Motor neuron (in vitro differentiated cells): ENCODE data around the gene NEURL2. TPM values are rescaled to one million over a fixed set of nuclear protein-coding genes. Genes with fewer than 3 reads are reported as not detected.
A peak's percentile ranks its signal among the peaks of the same experiment; 100 is the strongest.
"Not testable (repeated sequence)": the region's sequence is repeated elsewhere in the genome, so short reads cannot be mapped to it uniquely, and the experiment has no call there.

Source experiments
- ATAC-seq, 8 experiments: fragments of 200-7000 bp; cut with Tn5 transposase; replicated peaks in 6 of 8; 2 replicates each; pipeline ENCODE4 v1.8.0; 2021; ENCODE audit warnings: mild to moderate bottlenecking in 8 of 8, moderate library complexity in 8 of 8
- H3K27ac ChIP-seq, 2 donors: fragments of 250-450 bp; sonication (Bioruptor Pico); 2 replicates each; pipeline ENCODE4 v1.9.0; 2021; ENCODE audit warnings: antibody characterized with exemption in 2 of 2, mild to moderate bottlenecking in 2 of 2, moderate library complexity in 1 of 2
- H3K4me1 ChIP-seq, 2 donors: fragments of 250-450 bp; sonication (Bioruptor Pico); replicated peaks in 1 of 2; 2 replicates each; pipeline ENCODE4 v1.6.1; 2021; ENCODE audit warnings: antibody characterized with exemption in 2 of 2, mild to moderate bottlenecking in 2 of 2, moderate library complexity in 1 of 2
- H3K4me3 ChIP-seq, 5 donors: fragments of 250-450 bp; sonication (Bioruptor Pico); 2 replicates each; pipeline ENCODE4 v1.9.0; 2021; ENCODE audit warnings: antibody characterized with exemption in 5 of 5, mild to moderate bottlenecking in 5 of 5, moderate library complexity in 4 of 5
- WGBS, 10 experiments: fragments of 450-650 bp; shearing (Covaris generic); methylation state at CpG; one replicate each; pipeline ENCODE4 v1.0.0; 2022; 5-methylcytosine and 5-hydroxymethylcytosine counted together
- in situ Hi-C, 9 experiments: fragments of 400-800 bp; cut with MboI; loops; one replicate each; pipeline ENCODE4 v1.15.0; 2021; ENCODE audit warnings: low sequenced_read_pairs in 9 of 9, low pct_unique_long_range_greater_than_20kb in 2 of 9; ENCODE audit not compliant: unreplicated experiment in 9 of 9
- total RNA-seq, 8 experiments: library from RNA; unstranded; fragments of 300-600 nt; gene quantifications; 2 replicates each; pipeline versions ENCODE4 v1.2.3 to v1.2.4, GENCODE V29; 2022

The NEURL2 gene
- total RNA-seq, 8 experiments from 2014 or later = 4.0 to 10.8 (median 5.7) TPM

- Histone ChIP-seq H3K27ac (peak overlapping the region; percentile 85 to 97), H3K4me1 (peaks cover 15 to 16% of the 10 kb centered on the region in 2 donors), H3K4me3 (peak overlapping the region; percentile 68 to 85 (median 73))
- peak; percentile 28 to 83 (median 73) for ATAC-seq
- in situ Hi-C loops = no loop called here
- 0 to 45% (median 5%) methylated on average over 3 to 19 of the region's 79 CpGs; no CpG with 5 or more reads in 3 of the 10 experiments for WGBS, 10 experiments
These were observed 677 bp downstream of the NEURL2 start for GRCh38 chr20:45890077-45890984.

GRCh38 chr20:45888681-45889080 lies 2.3 kb downstream of the NEURL2 start:
- H3K27ac ChIP-seq = no peak overlapping the region
- WGBS, 10 experiments = 40 to 100% (median 93%) methylated on average over 1 to 3 of the region's 3 CpGs; no CpG with 5 or more reads in 4 of the 10 experiments
- in situ Hi-C loops = no loop called here
- H3K4me1 ChIP-seq = peaks cover 15 to 16% of the 10 kb centered on the region in 2 donors
- no peak for ATAC-seq
- no peak overlapping the region for H3K4me3 ChIP-seq

GRCh38 chr20:45887346-45887715 lies 3.7 kb downstream of the NEURL2 start, which contains the start of gene SPATA25:
SPATA25 (minus strand) TSS chr20:45887622; CDS start chr20:45887590, 32 bp downstream.
- H3K4me3 ChIP-seq = no peak within 1 kb of the TSS
- 94 to 96% methylated on average over 2 to 6 of the region's 8 CpGs; no CpG with 5 or more reads in 8 of the 10 experiments for WGBS, 10 experiments
- in situ Hi-C loops = no loop called here
- H3K27ac ChIP-seq = no peak within 1 kb of the TSS
- ATAC-seq = no peak
- peaks cover 15 to 16% of the 10 kb centered on the region in 2 donors for H3K4me1 ChIP-seq

- in situ Hi-C loops = no loop called here
- 78 to 89% (median 80%) methylated on average over 2 to 5 of the region's 19 CpGs; no CpG with 5 or more reads in 7 of the 10 experiments for WGBS, 10 experiments
- no peak overlapping the region for H3K27ac ChIP-seq
- no peak overlapping the region for H3K4me3 ChIP-seq
- peaks cover 12 to 15% of the 10 kb centered on the region in 2 donors for H3K4me1 ChIP-seq
- ATAC-seq = no peak
These were observed 4.2 kb downstream of the NEURL2 start for GRCh38 chr20:45886590-45887345.

GRCh38 chr20:45883100-45883469 lies 7.9 kb downstream of the NEURL2 start:
- no peak for ATAC-seq
- Histone ChIP-seq H3K4me3 (no peak overlapping the region), H3K4me1 (peaks cover 5 to 11% of the 10 kb centered on the region in 2 donors), H3K27ac (no peak overlapping the region)
- WGBS, 10 experiments = 80 to 100% (median 91%) methylated on average over 1 to 6 of the region's 9 CpGs; no CpG with 5 or more reads in 2 of the 10 experiments
- in situ Hi-C loops = no loop called here

DNA sequence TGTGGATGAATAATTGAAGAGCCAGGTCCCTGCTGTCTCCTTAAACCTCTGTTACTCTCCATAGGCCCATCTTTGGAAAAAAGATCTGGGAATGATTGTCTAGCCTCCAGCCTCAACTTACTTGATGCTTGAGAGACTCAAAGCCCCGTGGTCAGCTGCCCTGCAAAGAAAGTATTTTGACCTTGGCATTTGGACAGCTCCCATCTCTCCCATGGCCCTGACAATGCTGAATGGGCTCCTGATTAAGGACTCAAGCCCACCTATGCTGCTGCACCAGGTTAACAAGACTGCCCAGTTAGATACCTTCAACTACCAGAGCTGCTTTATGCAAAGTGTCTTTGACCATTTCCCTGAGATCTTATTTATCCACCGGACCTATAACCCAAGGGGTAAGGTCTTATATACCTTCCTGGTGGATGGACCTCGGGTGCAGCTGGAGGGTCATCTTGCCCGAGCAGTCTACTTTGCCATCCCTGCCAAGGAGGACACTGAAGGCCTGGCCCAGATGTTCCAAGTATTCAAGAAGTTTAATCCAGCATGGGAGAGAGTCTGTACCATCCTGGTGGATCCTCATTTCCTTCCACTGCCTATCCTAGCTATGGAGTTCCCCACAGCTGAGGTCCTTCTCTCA lies 8.4 kb downstream of the NEURL2 start:
- in situ Hi-C loops = no loop called here
- Histone ChIP-seq H3K27ac (no peak overlapping the region), H3K4me3 (no peak overlapping the region), H3K4me1 (peaks cover 5 to 11% of the 10 kb centered on the region in 2 donors)
- no peak for ATAC-seq
- 60 to 92% (median 88%) methylated on average over 2 to 4 of the region's 4 CpGs; no CpG with 5 or more reads in 3 of the 10 experiments for WGBS, 10 experiments

DNA sequence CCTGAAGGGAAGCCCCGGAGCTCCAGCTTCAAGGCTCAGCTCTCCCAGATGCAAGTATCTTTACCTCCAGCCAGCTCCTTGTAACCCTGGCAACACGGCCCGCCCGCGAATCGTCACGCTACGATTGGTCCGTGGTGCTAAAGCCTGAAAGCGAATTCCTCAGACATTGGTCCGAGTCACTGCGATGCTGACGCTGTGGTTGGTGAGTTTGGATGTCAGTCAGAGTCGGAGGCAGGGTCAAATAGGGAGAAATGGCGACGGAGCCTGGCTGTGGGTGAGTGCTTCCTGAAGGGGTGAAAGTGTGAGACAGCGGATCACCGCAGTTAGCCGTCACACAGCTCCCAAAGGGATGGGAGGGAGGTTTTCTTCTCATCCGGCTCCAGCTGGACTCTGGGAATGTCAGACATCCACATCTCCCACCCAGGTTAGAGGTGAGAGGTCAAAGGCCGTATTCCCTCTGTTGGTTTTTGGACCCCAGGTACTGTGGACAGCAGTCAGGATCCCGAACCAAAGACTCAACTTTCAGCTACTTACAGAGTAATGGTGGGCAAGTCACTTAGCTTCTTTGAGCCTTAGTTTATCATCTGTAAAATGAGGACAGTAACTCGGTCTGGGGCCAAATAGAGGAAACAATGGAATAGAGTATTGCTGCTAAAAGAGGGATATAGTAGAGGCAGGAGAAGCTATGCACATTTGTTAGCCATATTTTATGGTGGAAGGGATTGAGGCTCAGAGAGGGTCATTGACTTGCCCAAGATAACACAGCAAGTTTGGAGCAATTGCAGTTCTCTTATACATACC lies 9.8 kb downstream of the NEURL2 start, which contains the start of gene ZSWIM1:
TSS of gene ZSWIM1 (plus strand) at position 240 of the 801 bp plus-strand sequence. CDS start 1,366 bp downstream, outside the sequence.
- in situ Hi-C loops = no loop called here
- peak within 1 kb of the TSS; percentile 68 to 76 for H3K27ac ChIP-seq
- 0 to 2% (median 0%) methylated on average over 1 to 21 of the region's 23 CpGs for WGBS, 10 experiments
- peak within 1 kb of the TSS; percentile 42 to 80 (median 71) for H3K4me3 ChIP-seq
- H3K4me1 ChIP-seq = peaks cover 5 to 11% of the 10 kb centered on the region in 2 donors
- ATAC-seq = peak; percentile 75 to 100 (median 98)

DNA sequence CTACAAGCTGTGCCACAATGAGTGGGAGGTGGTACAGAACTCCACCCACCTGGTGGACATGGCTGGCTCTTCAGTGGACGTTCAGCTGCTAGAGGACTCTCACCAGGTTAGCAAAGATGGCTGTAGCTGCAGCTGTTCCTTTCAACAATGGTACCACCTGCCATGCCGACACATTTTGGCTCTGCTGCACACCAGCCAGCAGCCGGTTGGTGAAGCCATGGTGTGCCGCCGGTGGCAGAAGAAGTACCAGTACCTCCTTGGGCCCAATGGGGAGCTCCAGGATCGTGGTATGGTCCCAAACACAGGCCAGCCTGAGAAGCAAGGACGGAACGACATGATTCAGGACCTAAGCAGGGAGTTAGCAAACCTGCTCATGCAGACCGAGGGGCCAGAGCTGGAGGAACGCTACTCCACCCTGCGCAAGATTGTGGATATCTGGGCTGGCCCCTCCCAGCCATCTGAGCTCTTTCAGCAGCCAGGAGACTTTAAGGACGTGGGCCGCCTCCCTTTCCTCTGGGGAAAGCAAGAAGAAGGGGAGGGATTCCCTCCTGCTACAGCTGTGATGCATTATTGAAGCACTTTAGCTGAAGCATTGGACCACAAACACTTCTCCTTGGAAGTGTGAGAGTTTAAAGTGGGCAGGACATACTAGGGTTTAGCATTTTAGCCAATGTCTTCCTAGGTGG lies 12.8 kb downstream of the NEURL2 start:
- Histone ChIP-seq H3K4me3 (no peak overlapping the region), H3K4me1 (peaks cover 5 to 11% of the 10 kb centered on the region in 2 donors), H3K27ac (no peak overlapping the region)
- 5 to 100% (median 80%) methylated on average over 1 to 8 of the region's 13 CpGs; no CpG with 5 or more reads in 2 of the 10 experiments for WGBS, 10 experiments
- in situ Hi-C loops = no loop called here
- ATAC-seq = peak in 3 of 8 experiments; percentile 63 to 81 (median 77)

- in situ Hi-C loops = no loop called here
- no peak for ATAC-seq
- WGBS, 10 experiments = 17 to 100% (median 73%) methylated on average over 1 to 3 of the region's 4 CpGs; no CpG with 5 or more reads in 2 of the 10 experiments
- H3K27ac ChIP-seq = no peak overlapping the region
- no peak overlapping the region for H3K4me3 ChIP-seq
- no peaks in the 10 kb centered on the region for H3K4me1 ChIP-seq
These were observed 16.4 kb downstream of the NEURL2 start for GRCh38 chr20:45874576-45874975.

GRCh38 chr20:45874104-45874481 lies 16.9 kb downstream of the NEURL2 start:
- 82 to 95% (median 86%) methylated on average over 3 to 10 of the region's 10 CpGs; no CpG with 5 or more reads in 7 of the 10 experiments for whole genome bisulfite sequencing, 10 experiments
- in situ Hi-C loops, ATAC-seq: not testable (repeated sequence)

GRCh38 chr20:45873409-45874103 lies 17.5 kb downstream of the NEURL2 start:
- 71 to 100% (median 92%) methylated on average over 1 of the region's 1 CpG; no CpG with 5 or more reads in 6 of the 10 experiments for WGBS, 10 experiments
- ATAC-seq = no peak
- in situ Hi-C loops = no loop called here

More at GRCh38 chr20:45874104-45874481, 16.9 kb downstream of the NEURL2 start:
- H3K4me3 ChIP-seq, H3K27ac ChIP-seq, H3K4me1 ChIP-seq: not testable (repeated sequence)

More at GRCh38 chr20:45873409-45874103, 17.5 kb downstream of the NEURL2 start:
- H3K4me3 ChIP-seq = no peak overlapping the region
- no peak overlapping the region for H3K27ac ChIP-seq
- no peaks in the 10 kb centered on the region for H3K4me1 ChIP-seq
